GM19043 (cell line): Measurements from ENCODE around the gene SGTA.

Experiments
- ATAC-seq: cut with Tn5 transposase; IDR thresholded peaks from one replicate; pipeline ENCODE4 v1.9.1; 2021; ENCODE audit warnings: low read depth; ENCODE audit not compliant: unreplicated experiment

SGTA gene

GRCh38 chr19:2756921-2757881 lies 25.9 kb downstream of the SGTA start:
- ATAC-seq = no peak

DNA sequence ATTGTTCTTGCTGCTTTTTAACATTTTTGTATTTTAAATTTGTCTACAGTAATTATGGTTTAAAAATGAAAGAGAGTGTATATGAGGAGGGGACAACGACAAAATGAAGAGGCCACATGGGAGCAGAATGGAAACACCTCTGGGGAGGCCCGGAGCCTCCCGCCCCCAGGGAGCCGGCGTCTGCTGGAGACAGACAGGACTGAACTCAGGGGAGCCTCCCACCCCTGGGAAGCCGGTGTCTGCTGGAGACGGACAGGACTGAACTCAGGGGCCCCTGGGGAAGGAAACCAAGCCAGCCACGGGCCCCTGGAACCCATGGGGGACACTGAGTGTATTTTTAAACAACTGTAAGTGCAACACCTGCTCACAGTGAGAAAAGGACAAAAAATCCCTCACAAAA lies 26.6 kb downstream of the SGTA start:
- ATAC-seq = no peak

DNA sequence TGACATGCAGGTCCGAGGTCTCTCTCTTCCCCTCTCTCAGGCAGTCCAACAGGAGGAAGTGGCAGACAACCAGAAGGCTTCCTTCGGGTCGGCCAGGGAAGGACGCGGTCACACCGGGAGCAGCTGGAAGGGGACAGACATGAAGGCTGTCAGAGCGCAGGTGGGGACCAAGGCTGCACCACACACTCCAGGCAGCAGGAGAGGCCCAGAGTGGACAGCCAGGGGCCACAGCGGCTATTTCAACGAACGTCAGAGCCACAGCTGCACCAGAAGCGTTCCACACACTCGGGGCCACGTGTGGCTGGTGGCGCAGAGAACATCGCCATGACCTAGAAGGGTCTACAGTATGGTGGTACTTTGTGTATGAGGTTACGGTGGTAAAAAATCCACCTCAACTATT lies 27.3 kb downstream of the SGTA start:
- ATAC-seq = no peak

DNA sequence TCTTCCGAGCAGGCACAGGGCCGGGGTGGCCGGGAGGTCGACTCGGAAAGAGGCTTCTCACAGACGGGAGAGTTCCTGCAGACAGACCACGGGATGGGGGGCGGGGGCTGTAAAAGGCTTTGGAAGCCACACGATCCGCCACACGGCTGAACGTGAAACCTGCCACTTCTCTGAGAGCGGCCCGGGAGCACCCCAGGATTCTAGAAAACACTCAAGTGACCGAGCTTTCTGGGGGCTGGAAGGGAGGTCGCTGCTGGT lies 27.7 kb downstream of the SGTA start:
- no peak for ATAC-seq

DNA sequence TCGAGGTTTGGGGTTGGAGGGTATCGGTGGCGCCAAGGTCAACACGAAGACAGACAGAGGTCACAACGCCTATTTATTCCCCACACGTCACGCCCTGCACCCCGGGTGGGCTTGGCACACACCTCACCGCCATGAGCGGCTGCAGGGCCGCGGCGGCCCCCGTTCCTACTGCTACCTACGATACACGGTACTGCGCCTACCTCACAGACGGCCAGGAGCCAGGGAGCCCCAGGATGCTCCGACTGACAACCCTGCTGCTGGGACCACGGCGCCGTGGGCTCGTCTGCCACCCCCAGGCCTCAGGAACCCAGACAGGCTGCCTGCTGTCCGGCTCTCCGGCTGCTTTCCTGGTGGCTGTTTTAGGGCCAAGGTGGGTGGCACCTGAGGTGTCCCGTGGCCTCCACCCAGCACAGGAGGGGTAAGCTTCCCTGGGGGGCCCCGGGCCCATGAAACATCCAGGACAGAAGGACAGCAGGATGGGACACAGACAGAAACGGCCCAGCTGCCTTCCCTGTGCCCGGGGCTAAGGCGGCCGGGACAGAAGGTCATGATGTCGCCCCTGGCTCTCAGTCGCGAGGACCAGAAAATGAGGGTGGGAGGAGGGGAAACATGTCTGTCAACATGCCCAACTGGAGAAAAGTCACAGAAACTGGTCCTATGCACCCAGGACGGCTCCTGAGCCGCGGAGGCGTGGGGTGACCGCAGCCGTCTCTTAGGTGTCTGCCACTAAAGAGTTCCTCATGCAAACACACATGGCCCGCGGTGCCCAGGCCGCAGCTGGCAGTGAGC lies 28.2 kb downstream of the SGTA start:
- no peak for ATAC-seq

GRCh38 chr19:2751438-2751830 lies 31.6 kb downstream of the SGTA start:
- ATAC-seq = no peak

DNA sequence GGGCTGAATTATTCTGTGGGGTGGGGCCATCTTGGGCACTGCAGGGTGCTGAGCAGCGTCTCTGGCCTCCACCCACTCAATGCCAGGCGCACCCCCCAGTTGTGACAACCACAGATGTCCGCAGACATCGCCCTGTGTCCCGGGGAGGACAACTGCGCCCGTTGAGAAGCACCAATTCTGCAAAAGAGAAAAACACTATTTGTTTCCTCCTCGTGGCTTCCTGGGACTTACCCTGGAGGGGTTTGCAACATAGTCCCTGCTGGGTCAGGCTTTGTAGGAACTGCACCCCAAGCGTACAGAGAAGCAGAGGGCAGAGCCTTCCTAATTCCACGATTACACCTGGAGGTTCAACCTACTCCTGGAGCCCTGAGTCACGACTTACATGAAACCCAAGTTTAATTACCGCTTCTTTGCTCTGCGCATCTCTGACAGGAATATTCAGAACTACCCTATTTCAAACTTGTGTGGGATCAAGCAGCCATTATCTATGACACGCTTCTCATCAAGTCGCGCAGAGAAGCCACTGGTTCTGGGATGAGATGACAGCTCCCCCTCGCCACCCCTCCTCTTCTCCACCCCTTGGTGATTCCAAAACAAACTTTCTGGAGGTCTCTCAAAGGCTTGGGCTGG lies 32.1 kb downstream of the SGTA start:
- ATAC-seq = no peak

DNA sequence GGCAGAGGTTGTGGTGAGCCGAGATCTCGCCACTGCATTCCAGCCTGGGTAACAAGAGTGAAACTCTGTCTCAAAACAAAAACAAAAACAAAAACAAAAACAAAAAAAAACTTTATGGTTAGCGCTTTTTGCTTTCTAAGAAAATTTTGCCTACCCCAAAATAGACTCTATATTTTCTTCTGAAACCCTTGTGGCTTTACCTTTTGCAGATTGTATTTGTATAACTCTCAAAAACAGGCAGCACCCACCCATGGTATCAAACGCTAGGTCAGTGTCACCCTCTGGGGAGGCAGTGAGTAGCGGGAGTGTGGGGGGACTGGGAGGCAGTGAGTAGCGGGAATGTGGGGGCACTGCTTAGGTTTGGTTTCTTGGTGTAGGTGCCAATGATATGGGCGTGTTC lies 35.7 kb downstream of the SGTA start:
- no peak for ATAC-seq

- ATAC-seq = no peak
Measured at GRCh38 chr19:2744113-2744512, 39.0 kb downstream of the SGTA start.

GRCh38 chr19:2743099-2743498 lies 40.0 kb downstream of the SGTA start:
- no peak for ATAC-seq

GRCh38 chr19:2740314-2740656 lies 42.8 kb downstream of the SGTA start:
- ATAC-seq = no peak

DNA sequence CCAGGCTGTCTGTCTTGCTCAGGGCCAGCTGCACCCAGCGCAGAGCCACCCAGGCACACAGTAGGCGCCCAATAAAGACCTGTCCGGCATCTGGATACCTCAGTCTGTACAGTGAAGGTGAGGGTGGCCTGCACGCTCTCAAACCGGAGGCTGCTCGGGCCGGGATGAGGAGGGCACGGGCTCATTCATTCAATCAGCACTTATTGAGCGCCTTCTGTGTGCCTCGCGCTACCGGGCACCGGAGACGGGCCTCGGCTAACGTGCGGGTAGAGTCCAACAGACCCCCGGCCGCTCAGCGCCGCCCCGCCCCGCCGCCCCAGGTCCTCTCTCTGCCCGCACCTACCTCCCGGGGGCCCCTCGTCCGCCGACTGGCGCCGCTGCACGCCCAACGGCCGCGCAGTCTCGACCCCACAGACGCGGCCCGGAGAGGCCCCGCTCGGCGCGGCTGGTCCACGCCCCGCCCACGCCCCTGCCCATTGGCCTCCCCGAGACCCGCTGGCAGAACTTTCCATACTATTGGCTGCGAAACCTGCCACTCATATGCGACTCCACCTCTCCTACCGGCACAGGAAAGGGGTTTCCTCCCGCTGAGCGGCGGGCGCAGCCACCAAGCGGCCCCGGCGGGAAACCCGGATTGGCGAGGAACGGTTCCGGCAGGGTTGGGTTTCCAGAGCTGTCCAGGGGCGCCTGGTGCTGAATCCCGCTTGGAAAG lies 43.3 kb downstream of the SGTA start, which contains the start of gene SLC39A3:
Gene SLC39A3 (minus strand): TSS at position 416 of the 712 bp plus-strand sequence. CDS start 2,760 bp downstream, outside the sequence.
- ATAC-seq = peak; percentile 88

- no peak for ATAC-seq
Measured at GRCh38 chr19:2736550-2737190, 46.4 kb downstream of the SGTA start.

GRCh38 chr19:2735374-2735773 lies 47.7 kb downstream of the SGTA start:
- no peak for ATAC-seq

GRCh38 chr19:2734589-2735288 lies 48.3 kb downstream of the SGTA start:
- no peak for ATAC-seq

DNA sequence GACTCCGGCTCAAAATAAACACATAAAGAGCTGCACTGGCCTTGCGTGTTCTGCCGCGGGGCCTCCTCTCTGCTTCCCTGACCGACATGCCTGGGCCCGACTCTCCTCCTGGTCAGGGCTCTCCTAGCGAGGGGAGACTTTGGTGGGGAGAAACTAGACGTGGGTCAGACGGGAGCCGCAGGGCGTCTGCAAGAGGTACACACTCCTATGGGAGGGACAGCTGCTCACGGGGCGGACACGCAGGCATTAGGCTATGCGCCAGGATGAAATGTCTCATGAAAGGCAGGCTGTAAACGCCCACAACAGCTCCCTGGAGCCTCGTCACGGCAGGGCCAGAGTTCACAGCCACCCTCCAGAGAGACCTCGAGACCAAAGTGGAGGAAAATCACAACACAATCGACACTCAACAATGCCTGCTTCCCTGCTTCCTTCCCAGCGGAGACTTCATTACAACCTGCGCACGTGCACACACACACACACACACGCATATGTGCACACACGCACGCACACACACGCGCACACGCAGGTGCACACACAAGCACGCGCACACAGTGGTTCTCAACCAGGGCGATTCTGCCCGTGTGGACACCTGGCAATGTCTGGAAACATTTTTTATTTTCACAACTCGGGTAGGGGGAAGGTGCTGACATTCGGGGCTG lies 49.0 kb downstream of the SGTA start:
- no peak for ATAC-seq

- no peak for ATAC-seq
Measured at GRCh38 chr19:2732883-2733282, 50.2 kb downstream of the SGTA start.

DNA sequence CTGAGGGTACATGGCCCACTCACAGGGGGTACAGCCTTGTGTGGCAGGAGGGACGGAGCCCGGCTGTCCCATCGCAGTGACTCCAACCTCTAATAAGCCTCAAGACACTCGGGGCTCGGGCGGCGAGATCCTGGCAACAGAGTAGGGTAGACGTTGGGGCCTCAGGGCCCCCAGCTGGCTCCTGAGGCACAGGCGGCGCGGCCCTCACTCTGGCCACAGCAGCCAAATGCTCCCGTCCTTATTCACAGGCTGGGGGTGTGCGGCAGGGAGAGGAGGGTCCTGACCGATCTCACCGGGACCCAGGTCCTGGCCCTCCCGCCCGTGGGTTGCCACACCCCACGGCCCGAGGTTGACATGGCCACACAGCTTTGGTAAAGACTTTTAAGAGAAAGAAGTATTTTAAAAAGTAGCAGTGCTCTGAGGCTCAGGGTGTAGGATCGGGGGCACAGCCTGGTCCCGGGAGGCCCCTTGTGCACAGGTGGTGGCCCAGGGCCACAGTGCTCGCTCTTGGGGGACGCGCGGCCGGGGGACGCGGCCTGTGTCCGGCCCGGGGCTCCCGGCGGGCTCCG lies 50.8 kb downstream of the SGTA start:
- no peak for ATAC-seq
